ENCODE data around the gene ZNF521. TPM values are rescaled to one million over a fixed set of nuclear protein-coding genes. Genes with fewer than 3 reads are reported as not detected.

ZNF521 gene
- total RNA-seq, 2 donors from 2014 or later = 21.4 to 26.9 TPM

DNA sequence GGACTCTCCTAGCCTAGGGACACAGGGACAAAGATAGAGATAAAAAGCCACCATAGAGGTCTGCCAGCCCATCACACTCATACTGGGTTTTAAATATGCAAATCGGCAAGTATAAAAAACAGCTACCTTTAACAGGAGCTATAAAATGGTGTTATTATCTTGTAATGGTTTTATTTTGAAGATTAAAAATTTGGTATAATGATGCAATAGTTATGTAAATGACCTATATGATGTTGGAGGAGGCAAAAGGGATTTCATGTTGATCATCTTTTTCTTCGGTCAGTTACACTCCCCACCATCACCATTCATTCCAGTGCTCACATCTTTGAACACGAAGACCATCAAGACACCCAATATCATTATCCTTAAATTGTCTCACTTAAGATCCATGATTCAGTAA, 11.2 kb downstream of the ZNF521 start:
- H3K27ac Mint-ChIP-seq = no peak overlapping the region
- H3K36me3 Mint-ChIP-seq (ENCODE audit: low read depth) = no peaks in the 10 kb centered on the region
- no peaks in the 10 kb centered on the region for H3K9me3 Mint-ChIP-seq
- Histone ChIP-seq H3K4me3 (ENCODE audit: low read length) (no peak overlapping the region), H3K9me3 (ENCODE audit: control insufficient read depth, low read length) (no peaks in the 10 kb centered on the region), H3K27ac (ENCODE audit: low read depth, low read length) (no peak overlapping the region), H3K9ac (ENCODE audit: extremely low read depth, low read length, poor library complexity, severe bottlenecking) (no peak overlapping the region), H3K36me3 (ENCODE audit: control insufficient read depth, insufficient read depth, low read length) (no peaks in the 10 kb centered on the region), H3K4me1 (ENCODE audit: control insufficient read depth, insufficient read depth, low read length) (no peaks in the 10 kb centered on the region), H3K27me3 (ENCODE audit: control insufficient read depth, insufficient read depth, low read length, poor library complexity, severe bottlenecking) (no peaks in the 10 kb centered on the region)
- DNase-seq = no peak
- peaks cover 3% of the 10 kb centered on the region for H3K4me1 Mint-ChIP-seq
- H3K27me3 Mint-ChIP-seq (ENCODE audit: insufficient read depth) = no peaks in the 10 kb centered on the region
- TF ChIP-seq, protein P1, sequence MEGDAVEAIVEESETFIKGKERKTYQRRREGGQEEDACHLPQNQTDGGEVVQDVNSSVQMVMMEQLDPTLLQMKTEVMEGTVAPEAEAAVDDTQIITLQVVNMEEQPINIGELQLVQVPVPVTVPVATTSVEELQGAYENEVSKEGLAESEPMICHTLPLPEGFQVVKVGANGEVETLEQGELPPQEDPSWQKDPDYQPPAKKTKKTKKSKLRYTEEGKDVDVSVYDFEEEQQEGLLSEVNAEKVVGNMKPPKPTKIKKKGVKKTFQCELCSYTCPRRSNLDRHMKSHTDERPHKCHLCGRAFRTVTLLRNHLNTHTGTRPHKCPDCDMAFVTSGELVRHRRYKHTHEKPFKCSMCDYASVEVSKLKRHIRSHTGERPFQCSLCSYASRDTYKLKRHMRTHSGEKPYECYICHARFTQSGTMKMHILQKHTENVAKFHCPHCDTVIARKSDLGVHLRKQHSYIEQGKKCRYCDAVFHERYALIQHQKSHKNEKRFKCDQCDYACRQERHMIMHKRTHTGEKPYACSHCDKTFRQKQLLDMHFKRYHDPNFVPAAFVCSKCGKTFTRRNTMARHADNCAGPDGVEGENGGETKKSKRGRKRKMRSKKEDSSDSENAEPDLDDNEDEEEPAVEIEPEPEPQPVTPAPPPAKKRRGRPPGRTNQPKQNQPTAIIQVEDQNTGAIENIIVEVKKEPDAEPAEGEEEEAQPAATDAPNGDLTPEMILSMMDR (conservative IDR thresholded peaks at IDR 0.05) = no peak
- no peak overlapping the region for H3K4me3 Mint-ChIP-seq
- WGBS, 2 experiments (ENCODE audit: insufficient coverage in 1 of 2, insufficient read length in 1 of 2) = 64 to 95% methylated on average over 2 to 3 of the region's 3 CpGs

DNA sequence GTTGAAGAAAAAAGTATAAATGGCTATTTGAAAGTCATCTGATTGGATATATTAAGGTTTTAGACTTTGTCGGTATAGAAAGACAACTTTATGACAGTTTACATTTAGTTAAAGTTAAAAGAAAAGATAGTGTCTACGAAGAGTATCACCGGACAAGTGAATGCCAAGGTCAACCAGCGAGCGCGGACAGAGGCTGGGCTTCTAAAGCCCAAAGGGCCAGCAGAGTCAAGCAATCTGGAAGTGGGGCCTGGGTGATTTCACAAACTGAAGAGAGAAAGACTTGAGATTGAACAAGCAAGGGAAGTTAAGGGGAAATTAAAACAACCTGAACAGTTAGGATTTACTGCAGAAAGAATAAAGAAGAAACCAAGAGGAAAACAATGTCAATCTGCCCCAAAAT, 16.3 kb downstream of the ZNF521 start:
- no peak overlapping the region for H3K9ac ChIP-seq (ENCODE audit: extremely low read depth, low read length, poor library complexity, severe bottlenecking)
- H3K4me1 ChIP-seq (ENCODE audit: control insufficient read depth, insufficient read depth, low read length) = no peaks in the 10 kb centered on the region
- H3K9me3 ChIP-seq (ENCODE audit: control insufficient read depth, low read length) = no peaks in the 10 kb centered on the region
- H3K9me3 Mint-ChIP-seq = no peaks in the 10 kb centered on the region
- H3K27ac Mint-ChIP-seq = no peak overlapping the region
- TF ChIP-seq, protein P1 (conservative IDR thresholded peaks at IDR 0.05) = no peak
- H3K36me3 ChIP-seq (ENCODE audit: control insufficient read depth, insufficient read depth, low read length) = no peaks in the 10 kb centered on the region
- H3K4me1 Mint-ChIP-seq = no peaks in the 10 kb centered on the region
- no peak overlapping the region for H3K4me3 ChIP-seq (ENCODE audit: low read length)
- H3K4me3 Mint-ChIP-seq = no peak overlapping the region
- no peaks in the 10 kb centered on the region for H3K27me3 Mint-ChIP-seq (ENCODE audit: insufficient read depth)
- no peak overlapping the region for H3K27ac ChIP-seq (ENCODE audit: low read depth, low read length)
- H3K27me3 ChIP-seq (ENCODE audit: control insufficient read depth, insufficient read depth, low read length, poor library complexity, severe bottlenecking) = no peaks in the 10 kb centered on the region
- no peak for DNase-seq
- no peaks in the 10 kb centered on the region for H3K36me3 Mint-ChIP-seq (ENCODE audit: low read depth)
- WGBS, 2 experiments (ENCODE audit: insufficient coverage in 1 of 2, insufficient read length in 1 of 2) = 94 to 99% methylated on average over 6 of the region's 6 CpGs

DNA sequence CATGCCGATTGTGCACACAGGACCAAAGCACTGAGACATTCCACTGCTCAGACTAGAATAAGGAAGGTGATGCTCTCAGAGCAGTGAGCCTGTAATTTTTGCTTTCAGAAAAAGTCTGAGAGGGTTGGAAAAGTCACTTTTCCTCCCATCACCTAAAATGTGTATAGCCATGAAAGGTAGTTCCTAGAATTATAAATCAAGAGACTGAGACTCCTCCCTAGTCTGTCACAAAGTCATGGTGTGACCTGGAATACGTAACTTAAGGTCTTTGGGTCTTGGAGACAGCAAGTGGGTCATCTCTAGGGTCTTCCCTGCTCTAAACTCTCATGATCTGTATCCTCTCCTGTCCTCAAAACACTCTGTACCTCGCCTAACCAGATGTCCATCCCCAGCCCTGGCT, 16.9 kb downstream of the ZNF521 start:
- Mint-ChIP-seq H3K36me3 (ENCODE audit: low read depth) (no peaks in the 10 kb centered on the region), H3K4me1 (no peaks in the 10 kb centered on the region), H3K27ac (no peak overlapping the region), H3K4me3 (no peak overlapping the region), H3K9me3 (no peaks in the 10 kb centered on the region), H3K27me3 (ENCODE audit: insufficient read depth) (no peaks in the 10 kb centered on the region)
- no peaks in the 10 kb centered on the region for H3K9me3 ChIP-seq (ENCODE audit: control insufficient read depth, low read length)
- WGBS, 2 experiments (ENCODE audit: insufficient coverage in 1 of 2, insufficient read length in 1 of 2) = 87 to 97% methylated on average over 3 of the region's 3 CpGs
- H3K4me1 ChIP-seq (ENCODE audit: control insufficient read depth, insufficient read depth, low read length) = no peaks in the 10 kb centered on the region
- H3K27me3 ChIP-seq (ENCODE audit: control insufficient read depth, insufficient read depth, low read length, poor library complexity, severe bottlenecking) = no peaks in the 10 kb centered on the region
- H3K9ac ChIP-seq (ENCODE audit: extremely low read depth, low read length, poor library complexity, severe bottlenecking) = no peak overlapping the region
- no peak overlapping the region for H3K4me3 ChIP-seq (ENCODE audit: low read length)
- no peaks in the 10 kb centered on the region for H3K36me3 ChIP-seq (ENCODE audit: control insufficient read depth, insufficient read depth, low read length)
- no peak for DNase-seq
- TF ChIP-seq, protein P1 (conservative IDR thresholded peaks at IDR 0.05) = no peak
- no peak overlapping the region for H3K27ac ChIP-seq (ENCODE audit: low read depth, low read length)
